Glutamatergic neuron (in vitro differentiated cells): Measurements from ENCODE around the gene SLC15A3. TPM values are rescaled to one million over a fixed set of nuclear protein-coding genes. Genes with fewer than 3 reads are reported as not detected.

Experiments
- DNase-seq: peaks from one replicate; pipeline ENCODE4 v3.0.0; 2022
- H3K27ac Mint-ChIP-seq: one replicate; pipeline ENCODE4 v1.8.0; 2020; ENCODE audit warnings: mild to moderate bottlenecking, mixed read lengths, inconsistent platforms; ENCODE audit not compliant: unreplicated experiment
- H3K27me3 Mint-ChIP-seq: one replicate; pipeline ENCODE4 v1.8.0; 2020; ENCODE audit warnings: mild to moderate bottlenecking, moderate library complexity, mixed read lengths, inconsistent platforms; ENCODE audit not compliant: unreplicated experiment
- H3K36me3 Mint-ChIP-seq: one replicate; pipeline ENCODE4 v1.8.0; 2020; ENCODE audit warnings: mild to moderate bottlenecking, mixed read lengths, inconsistent platforms; ENCODE audit not compliant: unreplicated experiment
- H3K4me1 Mint-ChIP-seq: one replicate; pipeline ENCODE4 v1.8.0; 2020; ENCODE audit warnings: mild to moderate bottlenecking, low read depth, mixed read lengths, inconsistent platforms; ENCODE audit not compliant: unreplicated experiment
- H3K4me3 Mint-ChIP-seq: one replicate; pipeline ENCODE4 v1.8.0; 2020; ENCODE audit warnings: mild to moderate bottlenecking, mixed read lengths, inconsistent platforms; ENCODE audit not compliant: unreplicated experiment
- H3K9me3 Mint-ChIP-seq: one replicate; pipeline ENCODE4 v1.8.0; 2020; ENCODE audit warnings: mild to moderate bottlenecking, moderate library complexity, mixed read lengths, inconsistent platforms; ENCODE audit not compliant: unreplicated experiment
- CTCF ChIP-seq: fragments of 200-600 bp; sonication (generic); IDR thresholded peaks from one replicate; pipeline ENCODE4 v1.5.0; 2021; ENCODE audit not compliant: partially characterized antibody, unreplicated experiment
- total RNA-seq: library from RNA; stranded (reverse); fragmentation: NEBNext Ultra II Directional; extraction: Animal tissue kit (Norgen Biotek cat#: 25700); gene quantifications from one replicate; pipeline ENCODE4 v1.2.1, GENCODE V29; 2021; ENCODE audit not compliant: unreplicated experiment

SLC15A3 gene
- total RNA-seq, 1 donor from 2014 or later: 4.4 TPM

- Mint-ChIP-seq H3K4me1 (peaks cover 24% of the 10 kb centered on the region), H3K36me3 (peaks cover 8% of the 10 kb centered on the region)
- no peak for TF ChIP-seq CTCF
These were observed 26.1 kb downstream of the SLC15A3 start for GRCh38 chr11:60925868-60926267.

GRCh38 chr11:60924906-60925853 lies 26.8 kb downstream of the SLC15A3 start:
- Mint-ChIP-seq H3K4me1 (peaks cover 24% of the 10 kb centered on the region), H3K9me3 (peaks cover 13% of the 10 kb centered on the region), H3K27me3 (peaks cover 11% of the 10 kb centered on the region), H3K4me3 (peak overlapping the region; percentile 98), H3K27ac (peak overlapping the region; percentile 96), H3K36me3 (peaks cover 8% of the 10 kb centered on the region)
- no peak for TF ChIP-seq CTCF
- DNase-seq: peak; percentile 92

More at GRCh38 chr11:60925868-60926267, 26.1 kb downstream of the SLC15A3 start:
- Mint-ChIP-seq H3K27me3 (peaks cover 11% of the 10 kb centered on the region), H3K9me3 (peaks cover 13% of the 10 kb centered on the region), H3K27ac (peak overlapping the region; percentile 96), H3K4me3 (peak overlapping the region; percentile 98)
- no peak for DNase-seq

- H3K36me3 Mint-ChIP-seq: peaks cover 8% of the 10 kb centered on the region
- peak; percentile 90 for DNase-seq
- H3K27ac Mint-ChIP-seq: peak within 1 kb of the TSS; percentile 96
- peaks cover 13% of the 10 kb centered on the region for H3K9me3 Mint-ChIP-seq
- peak within 1 kb of the TSS; percentile 98 for H3K4me3 Mint-ChIP-seq
- peaks cover 11% of the 10 kb centered on the region for H3K27me3 Mint-ChIP-seq
- H3K4me1 Mint-ChIP-seq: peaks cover 24% of the 10 kb centered on the region
- no peak for TF ChIP-seq CTCF
These were observed 27.7 kb downstream of the SLC15A3 start, which contains the start of gene TMEM132A for GRCh38 chr11:60924110-60924905. TSS of gene TMEM132A (plus strand) at chr11:60924460. CDS start at chr11:60924634, 174 bp downstream.

GRCh38 chr11:60923800-60924109 lies 28.2 kb downstream of the SLC15A3 start:
- H3K4me1 Mint-ChIP-seq: peaks cover 24% of the 10 kb centered on the region
- H3K4me3 Mint-ChIP-seq: peak overlapping the region; percentile 82
- peak overlapping the region; percentile 86 for H3K27ac Mint-ChIP-seq
- peaks cover 11% of the 10 kb centered on the region for H3K27me3 Mint-ChIP-seq
- DNase-seq: no peak
- H3K9me3 Mint-ChIP-seq: peaks cover 13% of the 10 kb centered on the region
- peaks cover 8% of the 10 kb centered on the region for H3K36me3 Mint-ChIP-seq
- no peak for TF ChIP-seq CTCF

- peaks cover 11% of the 10 kb centered on the region for H3K27me3 Mint-ChIP-seq
- H3K4me1 Mint-ChIP-seq: peaks cover 24% of the 10 kb centered on the region
- no peak overlapping the region for H3K27ac Mint-ChIP-seq
- no peak for TF ChIP-seq CTCF
- DNase-seq: no peak
- H3K36me3 Mint-ChIP-seq: peaks cover 8% of the 10 kb centered on the region
- H3K4me3 Mint-ChIP-seq: peak overlapping the region; percentile 74
- H3K9me3 Mint-ChIP-seq: peaks cover 13% of the 10 kb centered on the region
These were observed 28.6 kb downstream of the SLC15A3 start for GRCh38 chr11:60923326-60923725.
